T-helper 2 cell treated with Interferon-gamma antibody and Interleukin-4, amounts not matched to agents 5 μg/mL and 100 μg/mL, for 36 hours (primary cell): ENCODE measurements around the gene ETFRF1.

ENCODE experiments used
- DNase-seq: peaks from one replicate; pipeline ENCODE4 v3.0.0; 2021; ENCODE audit warnings: low spot score
- H3K27ac Mint-ChIP-seq: one replicate; pipeline ENCODE4 v1.8.0; 2021; ENCODE audit warnings: mild to moderate bottlenecking, mixed read lengths
- H3K27me3 Mint-ChIP-seq: one replicate; pipeline ENCODE4 v1.8.0; 2021; ENCODE audit warnings: low read depth, mixed read lengths
- H3K36me3 Mint-ChIP-seq: one replicate; pipeline ENCODE4 v1.8.0; 2021; ENCODE audit warnings: low read depth, mixed read lengths
- H3K4me1 Mint-ChIP-seq: one replicate; pipeline ENCODE4 v1.8.0; 2021; ENCODE audit warnings: low read depth, mixed read lengths
- H3K4me3 Mint-ChIP-seq: one replicate; pipeline ENCODE4 v1.8.0; 2022; ENCODE audit warnings: mild to moderate bottlenecking, moderate library complexity, mixed read lengths
- H3K9me3 Mint-ChIP-seq: one replicate; pipeline ENCODE4 v1.8.0; 2021; ENCODE audit warnings: mixed read lengths

The ETFRF1 gene, protein sequence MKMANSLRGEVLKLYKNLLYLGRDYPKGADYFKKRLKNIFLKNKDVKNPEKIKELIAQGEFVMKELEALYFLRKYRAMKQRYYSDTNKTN

DNA sequence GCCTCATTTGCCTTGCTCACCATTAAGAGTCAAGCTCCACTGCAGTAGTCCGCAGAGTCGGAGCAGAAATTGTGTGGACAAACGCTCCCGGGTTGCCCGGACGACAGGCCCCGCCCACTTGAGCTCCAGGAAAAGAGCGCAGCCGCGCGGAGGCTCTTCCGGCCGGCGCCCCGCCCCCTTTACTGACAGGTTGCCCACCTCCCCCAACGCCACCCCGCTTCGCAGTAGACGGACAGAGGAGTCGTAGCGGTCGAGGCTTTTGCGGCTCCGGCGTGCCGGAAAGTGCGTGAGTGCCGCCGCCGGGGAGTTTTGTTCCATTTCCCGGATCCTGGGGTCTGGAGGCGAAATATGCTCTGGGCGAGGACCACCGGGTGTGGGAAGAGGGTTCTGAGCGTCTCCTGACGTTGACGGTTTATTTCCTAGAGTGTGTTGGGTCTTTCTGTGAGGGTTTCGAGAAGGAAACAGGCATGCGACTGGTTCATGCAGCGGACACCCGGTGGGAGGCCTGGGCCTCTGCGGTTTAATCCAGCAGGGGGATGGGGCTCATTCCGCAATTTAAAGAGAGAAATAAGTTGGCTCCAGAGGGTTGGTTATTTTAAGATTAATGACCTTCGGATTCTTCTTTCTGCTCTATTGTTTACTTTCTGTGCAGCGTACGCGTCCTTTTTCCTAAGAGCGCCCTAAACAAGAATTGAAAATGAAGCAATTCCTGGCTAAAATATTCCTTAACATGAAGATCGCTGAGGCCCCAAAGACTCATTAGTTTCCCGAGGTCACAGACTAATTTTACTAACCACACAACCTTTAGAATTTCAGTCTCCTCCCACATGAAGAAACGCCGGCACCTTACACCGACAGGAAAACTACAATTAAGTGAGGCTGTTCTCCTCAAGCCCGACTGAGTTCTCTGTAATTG, at the start of gene ETFRF1, which contains the start of gene DNAI7:
Gene ETFRF1 (plus strand): TSS at position 182 of the 916 bp plus-strand sequence. CDS start 8,720 bp downstream, outside the sequence.
Gene DNAI7 (minus strand): TSS at position 105 of the 916 bp plus-strand sequence. CDS start 82 bp downstream, at position 23.
- peak; percentile 92 for DNase-seq
- H3K4me3 Mint-ChIP-seq: peak within 1 kb of the TSS; percentile 99
- H3K27me3 Mint-ChIP-seq: peaks cover 4% of the 10 kb centered on the region
- peak within 1 kb of the TSS; percentile 93 for H3K27ac Mint-ChIP-seq
- H3K9me3 Mint-ChIP-seq: no peaks in the 10 kb centered on the region
- H3K4me1 Mint-ChIP-seq: peaks cover 16% of the 10 kb centered on the region
- no peaks in the 10 kb centered on the region for H3K36me3 Mint-ChIP-seq

DNA sequence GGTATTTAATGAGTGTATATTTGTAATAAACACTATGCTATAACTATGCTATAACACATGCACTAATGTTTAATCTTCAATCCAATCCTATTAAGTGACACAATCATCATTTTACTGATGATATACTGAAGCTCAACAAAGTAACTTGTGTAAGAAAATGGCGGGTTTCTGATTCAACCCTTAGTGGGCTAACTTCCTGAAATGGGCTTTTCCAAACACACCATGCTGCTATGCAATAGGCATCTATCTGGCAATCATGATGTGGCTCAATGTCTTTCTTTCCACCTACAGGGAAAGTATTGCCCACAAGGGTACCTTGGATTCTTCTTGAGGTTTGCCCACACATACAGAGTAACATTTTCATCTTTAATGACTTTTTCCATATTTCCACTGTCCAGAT, 48.4 kb upstream of the ETFRF1 start:
- Mint-ChIP-seq H3K4me3 (no peak overlapping the region), H3K27ac (no peak overlapping the region), H3K27me3 (peaks cover 16% of the 10 kb centered on the region), H3K9me3 (no peaks in the 10 kb centered on the region), H3K36me3 (no peaks in the 10 kb centered on the region), H3K4me1 (peaks cover 2% of the 10 kb centered on the region)
- no peak for DNase-seq

DNA sequence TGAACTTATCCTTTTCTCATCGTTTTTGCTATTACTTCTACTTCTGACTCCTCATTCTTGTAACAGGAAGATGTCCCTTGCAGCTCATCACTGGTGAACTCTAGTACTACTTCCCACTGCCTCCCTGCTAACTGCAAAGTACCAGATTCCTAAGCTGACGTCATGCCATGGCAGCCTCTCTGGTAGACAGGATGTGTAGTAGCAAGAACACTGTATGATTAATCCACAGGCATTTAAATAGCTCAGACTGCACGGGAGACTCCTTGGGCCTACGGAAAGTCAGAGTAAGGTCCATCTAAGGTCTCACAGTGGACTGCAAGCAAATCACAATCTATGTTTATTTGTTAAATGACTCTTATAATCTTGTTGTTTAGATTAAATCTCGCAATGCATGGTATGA, 43.6 kb upstream of the ETFRF1 start:
- Mint-ChIP-seq H3K9me3 (no peaks in the 10 kb centered on the region), H3K4me1 (peaks cover 2% of the 10 kb centered on the region), H3K4me3 (no peak overlapping the region), H3K27ac (no peak overlapping the region), H3K27me3 (peaks cover 2% of the 10 kb centered on the region), H3K36me3 (no peaks in the 10 kb centered on the region)
- DNase-seq: no peak

DNA sequence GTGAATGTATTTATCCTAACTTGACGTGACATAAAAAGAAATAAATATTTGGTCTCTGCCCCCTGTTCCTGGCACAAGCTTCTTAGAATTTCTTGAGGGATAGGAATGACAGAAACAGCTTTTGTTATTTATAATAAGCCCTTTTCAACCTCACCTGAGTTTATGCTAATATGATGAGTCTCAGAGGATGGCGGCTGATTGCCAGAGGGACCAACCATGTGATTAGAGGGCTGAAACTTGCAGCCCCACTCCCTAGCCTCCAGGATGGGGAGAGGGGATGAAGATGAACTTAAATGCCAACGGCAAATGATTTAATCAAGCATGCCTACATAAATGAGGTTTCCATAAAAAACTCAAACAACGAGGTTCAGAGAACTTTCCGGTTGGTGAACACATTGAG, 43.0 kb upstream of the ETFRF1 start:
- Mint-ChIP-seq H3K4me3 (no peak overlapping the region), H3K27ac (no peak overlapping the region), H3K36me3 (no peaks in the 10 kb centered on the region), H3K27me3 (peaks cover 2% of the 10 kb centered on the region), H3K4me1 (peaks cover 2% of the 10 kb centered on the region), H3K9me3 (no peaks in the 10 kb centered on the region)
- DNase-seq: no peak

DNA sequence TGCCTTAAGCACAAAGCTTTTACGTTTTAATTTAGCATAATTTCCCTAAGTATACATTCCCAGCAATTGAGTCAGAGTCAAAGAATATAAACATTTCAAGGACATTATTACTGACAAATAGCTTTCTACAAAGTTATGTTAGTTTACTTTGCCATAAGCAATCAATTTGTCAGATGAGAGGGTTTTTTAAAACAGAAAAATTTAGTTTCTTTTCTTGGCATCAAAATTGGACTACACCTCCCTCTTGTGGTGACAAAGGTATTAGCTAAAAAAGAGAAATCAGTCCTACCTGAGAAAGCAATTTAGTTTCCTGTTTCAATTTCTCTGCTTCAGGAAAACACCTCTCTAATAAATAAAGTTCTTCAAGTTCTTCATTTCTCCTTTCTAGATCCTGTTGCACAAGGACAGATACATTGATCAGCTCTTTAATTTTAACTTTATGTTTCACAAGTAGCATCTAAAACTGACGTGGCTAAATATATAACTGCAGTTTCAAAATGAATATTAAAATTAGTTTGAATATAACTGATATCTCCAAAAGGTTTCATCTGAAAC, 39.9 kb upstream of the ETFRF1 start:
- no peak overlapping the region for H3K27ac Mint-ChIP-seq
- no peaks in the 10 kb centered on the region for H3K9me3 Mint-ChIP-seq
- H3K27me3 Mint-ChIP-seq: peaks cover 8% of the 10 kb centered on the region
- no peak overlapping the region for H3K4me3 Mint-ChIP-seq
- peaks cover 2% of the 10 kb centered on the region for H3K4me1 Mint-ChIP-seq
- no peak for DNase-seq
- no peaks in the 10 kb centered on the region for H3K36me3 Mint-ChIP-seq

DNA sequence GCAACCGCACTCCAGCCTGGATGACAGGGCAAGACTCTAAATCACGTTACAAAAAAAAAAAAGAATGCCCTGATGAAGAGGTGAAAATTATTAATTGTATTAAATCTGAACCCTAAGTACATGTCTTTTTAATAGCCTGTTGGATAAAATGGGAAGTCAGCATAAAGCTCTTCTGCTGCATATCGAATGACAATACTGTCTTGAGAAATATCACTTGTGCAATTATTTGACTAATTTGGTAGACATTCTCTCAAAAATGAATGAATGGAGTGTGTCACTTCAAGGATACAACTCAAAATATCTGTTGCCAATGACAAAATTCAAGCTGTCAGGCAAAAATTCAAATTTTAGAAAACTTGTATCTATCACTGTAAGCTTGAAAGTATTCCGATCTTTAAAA, 39.0 kb upstream of the ETFRF1 start:
- DNase-seq: no peak
- no peaks in the 10 kb centered on the region for H3K9me3 Mint-ChIP-seq
- peaks cover 12% of the 10 kb centered on the region for H3K27me3 Mint-ChIP-seq
- H3K4me3 Mint-ChIP-seq: no peak overlapping the region
- no peaks in the 10 kb centered on the region for H3K36me3 Mint-ChIP-seq
- no peak overlapping the region for H3K27ac Mint-ChIP-seq
- peaks cover 2% of the 10 kb centered on the region for H3K4me1 Mint-ChIP-seq

DNA sequence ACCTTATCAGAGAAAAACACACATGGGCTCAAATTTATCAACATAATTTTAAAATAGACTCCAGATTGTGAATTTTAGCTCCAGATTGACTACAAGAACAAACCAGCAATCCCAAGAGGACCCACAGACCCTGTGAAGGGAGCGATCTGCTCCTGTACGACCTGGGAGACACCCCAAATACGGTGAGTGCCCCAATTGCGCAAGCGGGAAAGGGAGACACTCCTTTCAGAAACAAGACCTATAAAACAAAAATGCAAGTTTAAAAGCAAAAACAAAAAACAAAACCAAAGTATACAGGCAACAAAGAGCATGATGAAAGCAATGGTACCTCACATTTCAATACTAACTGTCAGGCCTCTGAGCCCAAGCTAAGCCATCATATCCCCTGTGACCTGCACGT, 32.2 kb upstream of the ETFRF1 start:
- Mint-ChIP-seq H3K27ac (no peak overlapping the region), H3K4me1 (no peaks in the 10 kb centered on the region), H3K27me3 (peaks cover 12% of the 10 kb centered on the region), H3K9me3 (no peaks in the 10 kb centered on the region), H3K36me3 (no peaks in the 10 kb centered on the region), H3K4me3 (no peak overlapping the region)
- DNase-seq: no peak

DNA sequence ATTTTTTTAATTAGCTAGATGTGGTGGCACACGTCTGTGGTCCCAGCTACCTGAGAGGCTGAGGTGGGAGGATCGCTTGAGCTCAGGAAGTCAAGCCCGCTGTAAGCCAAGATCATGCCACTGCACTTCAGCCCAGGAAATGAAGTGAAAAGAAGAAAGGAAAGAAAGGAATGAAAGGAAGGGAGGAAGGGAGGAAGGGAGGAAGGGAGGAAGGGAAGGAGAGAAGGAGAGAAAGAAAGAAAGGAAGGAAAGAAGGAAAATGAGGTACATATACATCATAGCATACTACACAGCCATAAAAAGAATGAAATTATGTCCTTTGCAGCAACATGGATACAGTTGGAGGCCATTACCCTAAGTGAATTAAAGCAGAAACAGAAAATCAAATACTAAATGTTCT, 12.3 kb upstream of the ETFRF1 start:
- Mint-ChIP-seq H3K4me3 (no peak overlapping the region), H3K27me3 (peaks cover 21% of the 10 kb centered on the region), H3K4me1 (peaks cover 12% of the 10 kb centered on the region), H3K36me3 (no peaks in the 10 kb centered on the region), H3K9me3 (peaks cover 4% of the 10 kb centered on the region), H3K27ac (no peak overlapping the region)
- DNase-seq: no peak

DNA sequence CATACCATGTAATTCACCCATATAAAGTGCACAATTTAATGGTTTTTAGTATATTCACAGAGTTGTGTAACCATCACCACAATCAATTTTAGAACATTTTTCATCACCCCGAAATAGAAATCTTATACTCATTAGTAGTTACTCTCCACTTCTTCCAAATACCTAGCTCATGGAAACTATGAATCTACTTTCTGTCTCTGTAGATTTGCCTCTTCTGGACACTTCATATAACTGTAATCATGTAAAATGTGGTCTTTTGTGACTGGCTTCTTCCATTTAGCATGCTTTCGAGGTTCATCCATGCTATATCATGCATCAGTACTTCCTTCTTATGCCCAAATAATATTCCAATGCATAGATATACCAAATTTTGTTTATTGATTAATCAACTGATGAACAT, 10.9 kb upstream of the ETFRF1 start:
- H3K27me3 Mint-ChIP-seq: peaks cover 21% of the 10 kb centered on the region
- no peak overlapping the region for H3K4me3 Mint-ChIP-seq
- H3K4me1 Mint-ChIP-seq: peaks cover 16% of the 10 kb centered on the region

DNA sequence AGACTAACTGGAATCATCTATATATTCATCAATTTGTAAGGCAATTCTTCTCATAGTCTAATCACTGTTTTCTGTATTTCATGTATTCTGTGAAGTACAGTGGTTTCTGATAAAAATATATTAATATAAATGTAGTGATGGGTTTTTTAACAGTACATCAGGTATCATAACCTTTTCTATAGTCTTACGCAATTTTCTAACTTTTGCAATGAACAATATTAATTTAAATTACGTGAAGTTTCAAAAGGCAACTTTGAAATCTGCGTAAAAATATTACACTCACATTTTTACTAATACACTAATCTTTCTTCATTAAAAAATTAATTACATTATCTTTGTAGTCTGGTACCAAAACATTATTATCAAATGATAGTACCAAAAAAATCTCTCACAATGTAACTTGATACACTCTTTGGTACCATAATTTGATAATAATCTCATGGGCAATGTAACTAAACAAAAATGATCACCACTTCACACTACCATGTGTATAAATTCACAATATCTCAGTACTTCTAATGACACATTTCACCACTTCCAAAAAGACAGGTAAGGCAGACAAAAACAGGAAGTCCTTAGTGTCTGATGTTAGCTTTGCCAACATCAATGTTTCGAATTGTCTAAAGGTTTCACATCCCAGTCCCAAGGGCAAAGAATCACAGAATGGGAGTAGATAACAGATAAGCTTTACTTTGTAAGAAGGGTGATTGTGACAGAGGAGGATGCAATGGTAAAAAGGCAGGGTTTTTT, 8.8 kb upstream of the ETFRF1 start:
- H3K36me3 Mint-ChIP-seq: no peaks in the 10 kb centered on the region
- H3K27me3 Mint-ChIP-seq: peaks cover 10% of the 10 kb centered on the region
- DNase-seq: no peak
- H3K27ac Mint-ChIP-seq: peak overlapping the region; percentile 49
- peaks cover 16% of the 10 kb centered on the region for H3K4me1 Mint-ChIP-seq
- no peaks in the 10 kb centered on the region for H3K9me3 Mint-ChIP-seq
- peak overlapping the region; percentile 58 for H3K4me3 Mint-ChIP-seq

More for the DNA sequence above, 10.9 kb upstream of the ETFRF1 start:
- DNase-seq: no peak
- Mint-ChIP-seq H3K27ac (no peak overlapping the region), H3K9me3 (peaks cover 4% of the 10 kb centered on the region), H3K36me3 (no peaks in the 10 kb centered on the region)

DNA sequence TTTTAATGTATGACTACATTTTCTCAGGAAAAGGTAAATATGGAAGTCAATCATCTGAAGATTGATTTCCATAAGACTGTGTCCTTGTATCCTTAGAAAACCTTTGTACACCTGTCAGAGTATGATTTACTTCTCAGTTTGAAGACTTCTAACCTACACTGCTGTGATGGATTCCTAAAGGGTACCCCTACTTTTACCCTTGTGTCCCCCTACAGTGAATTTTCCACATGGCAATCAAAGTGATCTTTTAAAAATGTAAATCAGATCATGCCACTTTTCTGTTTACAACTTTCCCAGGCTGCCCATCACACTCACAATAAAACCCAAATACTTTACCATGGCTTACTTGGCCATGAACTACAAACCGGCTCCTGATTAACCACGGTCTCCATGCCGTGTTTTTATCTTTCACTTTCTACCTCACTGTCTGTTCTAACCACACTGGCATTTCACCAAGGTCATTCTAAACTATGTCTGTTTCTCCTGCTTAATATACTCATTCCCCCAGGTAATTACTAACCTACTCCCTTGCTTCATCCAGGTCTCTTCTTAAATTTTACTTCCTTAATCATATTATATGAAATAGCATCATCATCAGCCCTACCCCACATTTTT, 8.1 kb upstream of the ETFRF1 start:
- H3K4me1 Mint-ChIP-seq: peaks cover 16% of the 10 kb centered on the region
- DNase-seq: no peak
- peaks cover 10% of the 10 kb centered on the region for H3K27me3 Mint-ChIP-seq
- no peaks in the 10 kb centered on the region for H3K36me3 Mint-ChIP-seq
- no peaks in the 10 kb centered on the region for H3K9me3 Mint-ChIP-seq
- peak overlapping the region; percentile 27 for H3K27ac Mint-ChIP-seq
- H3K4me3 Mint-ChIP-seq: peak overlapping the region; percentile 49

DNA sequence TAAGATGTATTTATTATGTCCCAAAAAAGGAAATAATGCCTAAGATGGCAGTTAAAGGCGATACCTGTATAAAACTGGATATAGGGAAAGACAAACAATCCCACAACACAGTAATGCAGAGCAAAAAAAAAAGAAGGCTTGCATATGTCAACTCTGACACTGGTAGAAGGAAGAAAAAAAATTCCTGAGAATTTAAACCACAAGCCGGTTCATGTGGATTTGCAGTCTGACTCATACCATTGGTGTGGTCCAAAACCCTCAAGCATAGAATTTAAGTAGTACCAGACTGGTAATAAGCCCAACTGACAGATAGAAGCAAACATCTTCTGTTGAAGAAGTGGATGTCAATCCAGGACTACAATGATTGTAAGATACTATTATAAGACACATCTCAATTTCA, 7.3 kb upstream of the ETFRF1 start:
- DNase-seq: no peak
- Mint-ChIP-seq H3K4me3 (no peak overlapping the region), H3K9me3 (no peaks in the 10 kb centered on the region), H3K27ac (no peak overlapping the region), H3K4me1 (peaks cover 16% of the 10 kb centered on the region), H3K27me3 (peaks cover 10% of the 10 kb centered on the region), H3K36me3 (no peaks in the 10 kb centered on the region)

DNA sequence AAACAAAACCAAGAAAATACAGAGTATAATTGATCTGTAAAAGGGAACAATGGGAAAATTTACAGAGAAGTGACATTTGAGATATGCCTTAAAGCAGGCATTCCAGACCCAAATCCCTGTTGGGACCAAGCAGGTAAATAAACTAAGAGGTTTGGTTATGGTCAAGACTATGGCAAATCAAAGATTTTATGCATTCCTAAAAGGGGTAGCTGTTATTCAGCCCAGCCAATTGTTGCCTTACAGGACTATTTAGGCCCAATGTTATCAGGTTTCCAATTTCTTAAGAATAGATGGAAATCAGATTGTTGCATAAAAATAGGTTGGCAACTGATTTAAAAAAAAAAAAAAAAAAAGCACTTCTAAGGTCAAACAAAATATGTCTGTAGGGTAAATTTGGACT, 5.4 kb upstream of the ETFRF1 start:
- peaks cover 22% of the 10 kb centered on the region for H3K4me1 Mint-ChIP-seq
- H3K27me3 Mint-ChIP-seq: peaks cover 4% of the 10 kb centered on the region
- no peak for DNase-seq
- no peak overlapping the region for H3K4me3 Mint-ChIP-seq
- H3K27ac Mint-ChIP-seq: no peak overlapping the region
- no peaks in the 10 kb centered on the region for H3K9me3 Mint-ChIP-seq
- no peaks in the 10 kb centered on the region for H3K36me3 Mint-ChIP-seq
